M059J (cell line): ENCODE measurements around the gene ADAMTS14. TPM values are rescaled to one million over a fixed set of nuclear protein-coding genes. Genes with fewer than 3 reads are reported as not detected.

ENCODE experiments used
- DNase-seq: peaks from one replicate; pipeline ENCODE4 v3.0.0-alpha.2; 2012; ENCODE audit warnings: low read depth
- total RNA-seq: library from RNA; depleted of rRNA; stranded (reverse); fragments of >200 nt; shearing (Covaris generic); gene quantifications from 2 replicates; pipeline ENCODE4 v1.2.3, GENCODE V29; 2014

The ADAMTS14 gene
- total RNA-seq, 1 experiment from 2014 or later: 1.2 TPM

DNA sequence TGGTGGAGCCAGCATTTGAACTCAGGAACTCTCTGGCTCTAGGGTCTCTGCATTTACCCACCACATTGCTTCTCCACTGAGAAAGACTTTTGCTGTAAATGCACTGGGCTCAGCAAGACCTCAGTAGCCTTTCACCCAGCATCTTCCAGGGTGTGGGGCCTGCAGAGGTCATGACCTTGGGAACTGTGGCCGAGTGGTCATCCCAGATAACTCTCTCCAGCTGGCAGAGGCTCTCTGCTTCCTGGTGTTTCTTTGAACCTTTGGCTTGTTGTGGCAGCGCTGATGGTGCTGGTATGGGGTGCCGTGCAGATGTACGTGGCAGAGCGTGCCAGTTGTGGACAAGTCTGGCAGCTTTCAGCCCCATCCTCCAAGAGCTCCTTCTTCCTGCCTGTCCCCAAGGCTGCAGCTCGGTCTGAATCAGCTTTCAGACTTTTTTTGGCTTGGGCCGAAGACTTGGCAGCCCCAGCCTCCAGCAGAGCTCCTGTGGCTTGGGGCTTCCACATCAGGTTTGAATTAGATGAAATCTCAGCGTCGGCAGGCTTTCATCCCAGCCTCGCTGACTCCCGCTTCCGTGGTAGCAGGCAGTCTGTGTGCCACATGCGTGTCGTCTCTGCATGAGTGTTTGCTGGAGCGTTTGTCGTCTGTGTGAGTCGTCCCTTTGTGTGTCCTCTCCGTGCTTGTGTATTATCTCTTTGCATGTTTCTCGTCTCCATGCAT is 21.5 kb downstream of the ADAMTS14 start:
- peak; percentile 82 for DNase-seq

GRCh38 chr10:70694418-70695141 is 22.3 kb downstream of the ADAMTS14 start:
- DNase-seq: peak; percentile 42

DNA sequence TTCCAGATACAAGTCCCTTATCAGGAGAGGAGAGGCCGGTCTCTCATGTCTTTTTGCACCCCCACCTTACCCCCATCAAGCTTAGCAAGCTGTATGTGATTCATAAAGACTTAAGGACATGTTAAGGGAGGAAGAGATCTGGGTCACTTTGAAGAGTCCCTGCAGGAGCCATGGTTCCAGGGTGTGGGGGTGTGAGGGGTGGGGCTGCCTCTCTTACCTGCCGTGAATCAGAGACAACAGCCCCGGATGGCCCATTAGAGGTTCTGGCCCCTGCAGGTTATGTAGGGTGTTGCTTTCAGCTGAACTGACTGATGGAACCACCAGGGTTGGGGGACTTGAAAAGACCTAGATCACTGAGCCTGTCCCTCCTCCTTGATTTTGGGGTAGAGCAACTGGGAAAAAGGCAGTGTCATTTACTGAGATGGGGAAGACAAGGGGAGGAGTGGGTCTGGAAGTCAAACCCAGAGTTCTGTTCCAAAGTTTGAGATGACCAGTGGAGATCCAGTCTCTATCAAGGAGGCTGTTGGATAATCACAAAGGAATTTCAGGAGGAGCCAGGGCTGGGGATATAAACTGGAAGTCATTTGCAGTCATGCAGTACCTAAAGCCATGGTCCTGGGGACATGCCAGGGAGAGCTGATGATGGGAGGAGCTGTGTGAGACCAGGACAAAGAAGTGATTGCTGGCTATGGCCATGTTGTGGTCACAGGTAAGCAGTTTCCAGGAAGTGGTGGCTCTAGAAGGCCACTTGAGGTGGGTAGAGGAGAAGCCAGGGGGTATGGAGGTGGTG is 23.1 kb downstream of the ADAMTS14 start:
- peak; percentile 67 for DNase-seq

GRCh38 chr10:70698211-70698610 is 25.9 kb downstream of the ADAMTS14 start:
- DNase-seq: no peak

DNA sequence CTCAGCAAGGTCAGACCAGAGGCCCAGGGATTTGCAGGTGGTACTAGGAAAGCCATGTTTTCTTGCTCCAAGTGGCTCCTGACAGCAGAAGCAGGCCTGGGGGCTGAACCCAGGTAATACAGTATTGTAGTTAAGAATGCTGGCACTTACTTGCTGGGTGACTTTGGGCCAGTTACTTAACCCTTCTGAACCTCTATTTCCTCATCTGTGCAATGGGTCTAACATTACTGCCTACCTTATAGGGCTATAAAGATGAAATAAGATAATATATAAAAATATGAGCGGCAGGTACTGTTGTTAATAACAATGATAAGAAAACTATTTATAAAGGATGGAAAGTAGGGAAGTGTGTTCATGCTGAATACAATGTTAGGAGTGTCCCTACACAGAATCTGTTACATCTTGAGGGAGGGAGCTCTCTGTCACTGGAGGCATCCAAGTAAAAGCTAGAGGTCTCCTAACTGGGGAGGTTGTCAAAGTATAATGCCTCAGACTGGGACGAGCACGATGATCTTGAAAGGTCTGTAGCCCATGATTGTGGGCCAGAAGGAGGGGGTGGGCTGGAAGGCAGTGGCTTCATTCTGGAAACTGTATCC is 26.9 kb downstream of the ADAMTS14 start:
- no peak for DNase-seq

GRCh38 chr10:70699659-70700174 is 27.4 kb downstream of the ADAMTS14 start:
- peak; percentile 62 for DNase-seq

GRCh38 chr10:70702190-70702763 is 30.0 kb downstream of the ADAMTS14 start:
- no peak for DNase-seq

DNA sequence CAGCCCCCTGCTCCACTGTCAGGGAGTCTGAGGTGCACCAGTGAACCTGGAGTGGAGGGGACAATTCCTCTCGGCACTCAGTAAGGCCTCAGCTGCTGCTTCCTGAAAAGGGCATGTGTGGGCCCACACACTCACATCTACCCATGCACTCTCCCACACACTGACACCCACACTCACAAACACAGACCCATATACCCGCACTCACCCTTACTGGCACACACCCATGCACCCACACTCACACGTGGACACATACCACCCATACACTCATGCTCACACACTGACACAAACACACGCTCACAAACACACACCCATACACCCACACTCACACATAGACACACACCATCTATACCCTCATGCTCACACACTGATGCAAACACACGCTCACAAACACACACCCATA is 31.9 kb downstream of the ADAMTS14 start:
- no peak for DNase-seq

DNA sequence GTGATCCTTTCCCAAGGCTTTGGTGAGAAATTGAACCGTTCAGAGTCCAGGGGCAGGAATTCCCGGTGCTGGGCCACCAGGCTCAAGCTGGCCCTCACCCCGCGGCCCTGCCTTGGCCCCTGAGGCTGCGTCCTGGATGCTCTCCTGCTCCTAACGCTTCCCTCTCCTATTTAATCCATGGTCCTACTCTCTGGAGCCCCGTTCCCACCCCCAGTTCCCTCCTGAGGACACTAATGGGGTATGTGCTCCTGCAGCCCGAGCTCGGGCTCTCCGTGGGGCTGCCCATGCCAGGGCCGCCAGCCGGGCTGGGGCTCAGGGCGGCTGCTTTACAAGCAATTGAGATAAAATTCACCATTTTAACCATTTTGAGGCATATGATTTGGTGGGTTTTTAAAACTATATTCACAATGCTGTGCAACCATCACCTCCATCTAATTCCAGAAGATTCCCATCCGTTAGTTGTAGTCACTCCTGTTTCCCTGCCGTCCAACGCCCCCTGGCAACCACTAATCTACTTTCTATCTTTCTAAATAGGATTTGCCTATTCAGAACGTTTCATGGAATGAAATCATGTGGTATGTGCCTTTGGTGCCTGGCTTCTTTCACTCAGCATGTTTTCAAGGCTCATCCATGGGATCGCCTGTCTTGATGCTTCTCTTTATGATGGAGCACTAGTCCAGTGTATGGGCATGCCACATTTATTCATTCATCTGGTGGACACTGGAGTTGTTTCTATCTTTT is 33.0 kb downstream of the ADAMTS14 start:
- no peak for DNase-seq

- DNase-seq: no peak
These were observed 38.9 kb downstream of the ADAMTS14 start for GRCh38 chr10:70711177-70711576.

GRCh38 chr10:70711911-70712310 is 39.6 kb downstream of the ADAMTS14 start:
- DNase-seq: no peak

- DNase-seq: no peak
These were observed 41.9 kb downstream of the ADAMTS14 start for GRCh38 chr10:70714245-70714644.

DNA sequence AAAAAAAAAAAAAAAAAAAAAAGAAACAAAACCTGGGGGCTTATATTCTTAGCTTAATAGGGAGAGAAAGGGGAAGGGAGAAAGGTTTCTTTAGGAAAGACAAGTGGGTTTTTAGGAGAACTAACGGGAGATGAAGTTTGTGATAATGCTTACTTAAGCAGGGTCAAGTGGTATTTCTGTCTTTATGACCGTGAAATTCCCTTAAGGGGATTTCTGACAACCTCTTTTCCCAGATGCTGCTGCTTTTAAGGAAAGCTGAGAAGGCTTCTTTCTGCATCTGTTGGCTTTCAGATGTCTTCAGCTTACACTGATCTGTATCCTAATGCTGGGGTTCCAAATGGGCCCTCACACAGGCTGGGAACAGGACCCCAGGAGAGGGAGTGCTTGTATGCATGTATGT is 42.6 kb downstream of the ADAMTS14 start:
- DNase-seq: peak; percentile 25

- peak; percentile 88 for DNase-seq
These were observed 43.8 kb downstream of the ADAMTS14 start for GRCh38 chr10:70715853-70716795.

DNA sequence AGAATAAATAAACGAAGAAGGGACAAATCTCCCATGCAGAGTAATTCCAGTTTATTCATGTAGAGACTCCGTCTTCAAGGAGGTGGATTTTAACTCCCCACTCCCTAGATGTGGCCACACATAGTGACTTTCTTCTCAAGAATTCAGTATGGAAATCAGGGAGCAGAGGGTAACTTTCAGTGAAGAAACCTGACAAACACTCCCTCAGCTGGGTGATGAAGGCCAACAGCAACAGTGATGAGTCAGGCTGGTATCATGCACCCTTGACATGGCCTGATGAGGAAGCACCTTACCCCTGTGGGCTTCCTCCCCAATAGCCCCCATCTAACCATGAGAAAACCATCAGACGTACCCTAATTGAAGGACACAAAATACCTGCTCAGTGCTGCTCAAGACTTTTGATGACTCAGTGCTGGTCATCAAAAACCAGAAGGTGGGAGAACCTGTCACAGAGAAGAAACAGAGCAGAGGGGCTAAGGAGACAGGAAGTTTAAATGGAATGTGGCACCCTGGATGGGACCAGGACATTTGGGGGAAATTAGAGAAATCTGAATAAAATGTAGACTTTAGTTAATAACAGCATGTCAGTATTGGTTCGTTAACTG is 50.6 kb downstream of the ADAMTS14 start:
- DNase-seq: peak; percentile 78

GRCh38 chr10:70723771-70724170 is 51.5 kb downstream of the ADAMTS14 start:
- DNase-seq: no peak

DNA sequence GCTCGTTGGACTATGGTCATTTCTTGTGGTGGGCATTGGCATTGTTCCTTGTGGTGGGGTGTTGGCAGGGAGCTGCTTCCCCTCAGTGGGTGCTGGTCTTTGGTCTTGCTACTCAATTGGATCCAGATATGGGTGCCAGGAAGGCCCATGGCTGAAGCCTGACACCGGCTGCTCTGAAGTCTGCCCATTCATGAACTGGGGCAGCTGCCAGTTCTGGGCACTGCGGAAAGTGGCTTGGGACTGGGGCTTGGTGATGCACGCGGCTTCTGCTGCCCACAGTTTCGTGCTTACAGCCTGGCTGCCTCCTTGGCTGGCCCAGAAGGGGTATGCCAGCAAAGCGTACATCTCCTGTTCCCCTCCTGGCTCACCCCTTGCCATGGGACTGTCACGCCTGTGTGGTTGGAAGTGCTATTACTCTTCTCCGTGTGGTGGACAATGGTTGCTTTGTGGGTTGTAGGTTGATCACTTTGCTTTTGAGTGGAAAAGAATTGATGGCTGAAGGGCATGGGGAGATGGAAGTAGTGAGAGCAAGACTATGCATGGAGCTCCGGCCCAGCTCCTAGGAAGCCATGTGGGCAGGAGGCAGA is 54.7 kb downstream of the ADAMTS14 start:
- DNase-seq: peak; percentile 7

DNA sequence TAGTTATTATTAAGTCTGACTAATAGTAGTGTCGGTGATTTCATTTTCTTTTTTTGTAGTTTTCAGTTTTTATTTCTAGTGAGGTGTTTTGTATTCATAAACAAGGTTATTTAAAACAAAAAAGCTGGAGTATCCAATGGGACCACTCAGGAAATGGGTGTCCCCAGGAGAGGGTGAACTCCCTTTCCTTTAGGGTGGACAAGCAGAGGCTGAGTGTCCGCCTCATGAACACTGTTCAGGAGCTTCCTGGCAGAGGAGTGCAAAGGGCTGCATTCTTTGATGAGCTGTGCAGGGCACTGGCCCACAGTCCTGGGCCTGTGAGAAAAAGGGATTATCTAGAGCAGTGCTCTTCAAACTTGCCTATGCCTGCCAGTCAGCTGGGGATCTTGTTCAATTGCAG is 56.0 kb downstream of the ADAMTS14 start:
- DNase-seq: no peak
